ENCODE measurements around the gene LRRC74B. TPM values are rescaled to one million over a fixed set of nuclear protein-coding genes. Genes with fewer than 3 reads are reported as not detected.
A peak's percentile ranks its signal among the peaks of the same experiment; 100 is the strongest.
"Not testable (repeated sequence)": the region's sequence is repeated elsewhere in the genome, so short reads cannot be mapped to it uniquely, and the experiment has no call there.

The LRRC74B gene
- total RNA-seq, 6 experiments from 2014 or later: not detected

GRCh38 chr22:21000207-21000986 lies 45.3 kb upstream of the LRRC74B start:
- Histone ChIP-seq H3K9me3 (no peaks in the 10 kb centered on the region), H3K4me1 (peaks cover 0 to 24% (median 7%) of the 10 kb centered on the region in 4 donors), H3K4me3 (peak overlapping the region; percentile 54 to 84 (median 76)), H3K27me3 (no peaks in the 10 kb centered on the region), H3K27ac (peak overlapping the region in 2 of 3 donors; percentile 90 to 96), H3K36me3 (peaks cover 0 to 23% (median 2%) of the 10 kb centered on the region in 4 donors)
- TF ChIP-seq POLR2A (IDR thresholded peaks at IDR 0.05): no peak
- no peak for TF ChIP-seq CTCF (IDR thresholded peaks at IDR 0.05)
- WGBS (ENCODE audit: insufficient coverage, low coverage, low lambda C conversion rate, missing lambda C conversion rate): 0% methylated on average over 1 of the region's 22 CpGs
- DNase-seq (no peak), ATAC-seq (no peak)
- intact Hi-C loops (cut with DNase I): no loop called here

GRCh38 chr22:21000987-21001600 lies 44.7 kb upstream of the LRRC74B start:
- Histone ChIP-seq H3K36me3 (peaks cover 0 to 23% (median 2%) of the 10 kb centered on the region in 4 donors), H3K9me3 (no peaks in the 10 kb centered on the region), H3K27me3 (no peaks in the 10 kb centered on the region), H3K4me1 (peaks cover 0 to 24% (median 7%) of the 10 kb centered on the region in 4 donors), H3K27ac (peak overlapping the region; percentile 90 to 97 (median 96)), H3K4me3 (peak overlapping the region; percentile 54 to 84 (median 76))
- ATAC-seq (no peak), DNase-seq (peak in 1 of 3 donors; percentile 61)
- intact Hi-C loops (cut with DNase I): no loop called here
- 0% methylated on average over 19 of the region's 26 CpGs for WGBS (ENCODE audit: insufficient coverage, low coverage, low lambda C conversion rate, missing lambda C conversion rate)
- no peak for TF ChIP-seq CTCF (IDR thresholded peaks at IDR 0.05)
- no peak for TF ChIP-seq POLR2A (IDR thresholded peaks at IDR 0.05)

GRCh38 chr22:21001601-21002325 lies 44.0 kb upstream of the LRRC74B start, which contains the start of gene THAP7:
Gene THAP7, minus strand, starts transcription at chr22:21002118. Its CDS starts 207 bp downstream, at chr22:21001911.
- H3K36me3 ChIP-seq: peaks cover 0 to 21% (median 2%) of the 10 kb centered on the region in 4 donors
- peak; percentile 97 to 98 (median 98) for DNase-seq
- WGBS (ENCODE audit: insufficient coverage, low coverage, low lambda C conversion rate, missing lambda C conversion rate): 0% methylated on average over 2 of the region's 83 CpGs
- peaks cover 0 to 24% (median 7%) of the 10 kb centered on the region in 4 donors for H3K4me1 ChIP-seq
- peak within 1 kb of the TSS; percentile 90 to 97 (median 96) for H3K27ac ChIP-seq
- intact Hi-C loops (cut with DNase I): no loop called here
- peak within 1 kb of the TSS; percentile 54 to 84 (median 76) for H3K4me3 ChIP-seq
- no peaks in the 10 kb centered on the region for H3K27me3 ChIP-seq
- no peak for TF ChIP-seq CTCF (IDR thresholded peaks at IDR 0.05)
- peak; percentile 84 for TF ChIP-seq POLR2A (IDR thresholded peaks at IDR 0.05)
- peak; percentile 92 to 95 (median 94) for ATAC-seq
- H3K9me3 ChIP-seq: no peaks in the 10 kb centered on the region

- peaks cover 0 to 13% (median 2%) of the 10 kb centered on the region in 4 donors for H3K36me3 ChIP-seq
- no peak overlapping the region for H3K4me3 ChIP-seq
- DNase-seq (peak in 1 of 3 donors; percentile 41), ATAC-seq (no peak)
- no peak overlapping the region for H3K27ac ChIP-seq
- no peak for TF ChIP-seq CTCF (IDR thresholded peaks at IDR 0.05)
- TF ChIP-seq POLR2A (IDR thresholded peaks at IDR 0.05): no peak
- H3K4me1 ChIP-seq: peaks cover 0 to 24% (median 7%) of the 10 kb centered on the region in 4 donors
- no peaks in the 10 kb centered on the region for H3K9me3 ChIP-seq
- intact Hi-C loops (cut with DNase I): no loop called here
- 44% methylated on average over 3 of the region's 4 CpGs for WGBS (ENCODE audit: insufficient coverage, low coverage, low lambda C conversion rate, missing lambda C conversion rate)
- H3K27me3 ChIP-seq: no peaks in the 10 kb centered on the region
Observed at GRCh38 chr22:21003782-21004181, 42.0 kb upstream of the LRRC74B start.

GRCh38 chr22:21009208-21009607 lies 36.5 kb upstream of the LRRC74B start:
- H3K4me1 ChIP-seq; H3K36me3 ChIP-seq; H3K9me3 ChIP-seq; DNase-seq; ATAC-seq; H3K27ac ChIP-seq; H3K27me3 ChIP-seq; intact Hi-C loops (cut with DNase I); H3K4me3 ChIP-seq: not testable (repeated sequence)
- 89% methylated on average over 4 of the region's 13 CpGs for WGBS (ENCODE audit: insufficient coverage, low coverage, low lambda C conversion rate, missing lambda C conversion rate)
